HG03108 (cell line): ENCODE results near the gene CRYAA.
"Not testable (repeated sequence)": the region's sequence is repeated elsewhere in the genome, so short reads cannot be mapped to it uniquely, and the experiment has no call there.

Source experiments
- ATAC-seq: cut with Tn5 transposase; IDR thresholded peaks from one replicate; pipeline ENCODE4 v1.9.1; 2021; ENCODE audit warnings: moderate library complexity; ENCODE audit not compliant: unreplicated experiment

The CRYAA gene

DNA sequence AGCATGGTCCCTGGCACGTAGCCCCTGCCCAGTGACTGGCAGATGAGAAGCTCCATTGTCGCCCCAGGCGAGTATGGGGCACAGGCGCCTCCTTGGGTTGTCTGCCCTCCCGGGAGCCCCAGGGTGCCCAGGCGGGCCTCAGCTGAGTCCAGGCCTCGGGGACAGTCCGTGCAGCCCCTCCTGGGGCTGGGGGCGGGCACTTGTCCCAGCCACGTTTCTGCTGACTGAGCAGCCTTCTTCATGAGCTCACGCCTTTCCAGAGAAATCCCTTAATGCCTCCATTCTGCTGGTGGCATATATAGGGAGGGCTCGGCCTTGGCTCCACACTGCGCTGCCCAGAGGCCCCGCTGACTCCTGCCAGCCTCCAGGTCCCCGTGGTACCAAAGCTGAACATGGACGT, at the start of gene CRYAA:
Gene CRYAA (plus strand): TSS at position 301 of the 400 bp plus-strand sequence. CDS start 92 bp downstream, at position 393.
- not testable (repeated sequence) for ATAC-seq

DNA sequence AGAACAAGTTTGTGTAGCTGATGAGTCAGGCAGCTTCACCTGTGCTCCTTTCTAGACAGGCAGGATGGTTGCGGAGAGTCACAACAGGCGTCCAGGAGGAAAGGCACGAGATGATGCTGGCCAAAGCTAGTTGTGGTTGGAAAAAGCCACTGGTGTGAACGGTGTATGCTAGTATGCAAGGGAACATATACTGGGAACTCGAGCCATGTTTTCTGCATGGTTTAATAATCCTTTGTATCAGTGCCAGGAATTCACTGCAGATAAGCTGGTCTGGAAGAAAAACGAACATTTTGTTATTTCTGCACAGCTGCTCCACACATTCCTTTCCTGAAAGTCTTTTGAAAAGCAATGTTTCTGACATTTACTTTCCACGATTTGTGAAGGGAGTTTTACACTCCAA, 38.7 kb upstream of the CRYAA start:
- not testable (repeated sequence) for ATAC-seq

DNA sequence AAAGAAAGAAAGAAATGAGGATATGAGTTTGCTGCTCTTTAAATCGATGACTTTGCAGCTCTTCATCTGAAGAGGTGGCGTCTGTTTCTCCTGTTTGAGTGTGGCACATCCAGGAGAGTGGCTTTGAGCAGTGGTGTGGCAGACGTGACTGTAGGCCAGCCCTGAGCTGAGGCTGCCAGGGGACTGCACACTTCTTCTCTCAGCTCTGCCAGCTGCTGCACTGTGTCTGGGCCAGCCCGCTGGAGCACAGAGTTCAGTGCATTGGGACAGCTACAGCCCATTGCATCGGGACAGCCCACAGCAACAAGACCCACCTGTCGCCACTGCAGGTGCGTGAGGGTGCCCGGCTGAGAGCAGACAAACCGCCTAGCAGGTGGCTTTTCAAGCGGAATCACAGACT, 34.3 kb upstream of the CRYAA start:
- ATAC-seq, result not testable (repeated sequence)

GRCh38 chr21:43138944-43139343, 29.9 kb upstream of the CRYAA start:
- ATAC-seq, result not testable (repeated sequence)

DNA sequence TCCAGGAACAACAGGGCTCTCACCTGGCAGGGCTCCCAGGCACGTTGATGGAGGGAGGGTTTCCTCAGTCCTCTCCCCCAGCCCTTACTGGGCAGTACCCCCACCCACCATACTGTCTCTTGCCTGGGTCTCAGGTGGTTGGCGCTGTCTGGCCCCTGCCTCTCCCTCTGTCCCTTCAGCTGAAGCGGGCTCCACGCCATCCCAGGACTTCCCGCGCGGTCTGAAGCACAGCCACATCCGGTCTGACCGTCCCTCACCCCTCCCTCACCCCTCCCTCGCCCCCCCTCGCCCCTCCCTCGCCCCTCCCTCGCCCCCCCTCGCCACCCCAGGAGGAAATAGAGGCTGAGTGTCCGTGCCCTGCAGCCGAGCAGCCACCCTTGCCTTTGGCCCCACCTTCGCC, 27.4 kb upstream of the CRYAA start:
- not testable (repeated sequence) for ATAC-seq

DNA sequence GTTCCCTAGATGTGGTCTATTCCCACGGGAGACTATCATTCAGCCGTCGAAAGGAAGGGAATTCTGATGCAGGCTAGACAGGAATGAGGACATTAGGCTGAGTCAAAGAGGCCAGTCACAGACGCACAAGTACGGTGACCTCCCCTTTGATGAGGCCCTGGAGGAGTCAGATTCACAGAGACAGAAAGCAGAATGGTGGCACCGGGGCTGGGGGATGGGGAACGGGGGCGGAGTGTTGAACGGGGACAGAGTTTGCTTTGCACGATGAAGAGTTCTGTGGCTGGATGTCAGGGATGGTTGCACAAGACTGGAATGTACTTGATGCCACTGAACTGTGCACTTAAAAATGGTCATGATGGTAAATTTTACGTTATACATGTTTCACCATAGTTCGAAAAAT, 22.2 kb upstream of the CRYAA start:
- not testable (repeated sequence) for ATAC-seq

DNA sequence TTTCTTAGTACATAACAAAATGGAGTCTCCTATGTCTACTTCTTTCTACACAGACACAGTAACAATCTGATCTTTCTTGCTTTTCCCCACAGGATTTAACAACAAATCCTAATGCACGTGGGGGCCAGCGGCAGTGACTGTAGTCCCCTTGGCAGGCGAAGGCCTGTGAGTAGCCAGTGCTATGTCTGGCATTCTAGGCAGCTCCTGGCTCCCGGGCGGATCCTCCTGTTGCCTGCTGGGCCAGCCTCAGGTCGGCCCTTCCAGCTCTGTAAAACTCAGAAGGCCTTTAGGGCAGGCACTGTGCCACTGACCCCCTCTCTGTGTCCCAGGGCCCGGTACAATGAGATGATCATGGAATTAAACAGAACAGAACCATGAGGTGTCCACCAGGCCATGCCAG, 20.8 kb upstream of the CRYAA start:
- ATAC-seq, result not testable (repeated sequence)

GRCh38 chr21:43149344-43149743, 19.5 kb upstream of the CRYAA start:
- not testable (repeated sequence) for ATAC-seq

- ATAC-seq, result not testable (repeated sequence)
These were observed 15.2 kb upstream of the CRYAA start for GRCh38 chr21:43153601-43154000.

DNA sequence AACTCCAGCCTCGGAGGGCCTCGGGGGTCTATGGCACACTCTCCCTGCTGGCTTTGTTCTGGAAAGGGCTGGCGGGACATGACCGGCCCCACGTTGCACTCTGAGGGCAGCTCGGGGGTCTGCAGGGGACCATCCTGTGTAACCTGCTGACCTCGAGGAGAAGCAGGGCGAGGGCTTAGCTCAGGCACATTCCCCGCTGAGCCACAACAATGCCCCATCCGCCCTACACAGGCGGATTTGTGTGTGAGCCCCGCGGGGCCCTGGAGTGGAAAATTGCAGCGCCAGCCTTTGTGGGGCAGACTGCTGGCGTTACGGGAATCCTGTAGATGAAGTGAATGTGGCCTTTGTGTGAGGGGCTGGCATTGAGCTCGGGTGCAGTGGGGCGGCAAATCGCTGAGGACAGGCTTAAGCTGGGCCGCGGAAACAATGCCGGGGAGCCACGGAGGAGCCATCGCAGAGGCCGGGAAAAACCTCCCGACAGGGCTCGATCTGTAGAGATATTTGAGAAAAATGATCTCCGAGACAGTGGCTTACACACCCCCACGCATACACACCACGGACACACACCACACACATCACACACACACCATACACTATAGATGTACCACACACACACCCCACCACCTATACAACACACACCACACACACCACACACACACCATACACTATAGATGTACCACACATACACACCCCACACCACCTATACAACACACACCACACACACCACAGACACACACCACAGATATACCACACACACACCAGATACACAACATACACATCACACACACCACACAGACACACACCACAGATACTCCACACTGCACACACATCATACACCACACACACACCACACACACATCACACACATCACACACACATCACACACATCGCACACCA, 9.3 kb upstream of the CRYAA start:
- not testable (repeated sequence) for ATAC-seq

DNA sequence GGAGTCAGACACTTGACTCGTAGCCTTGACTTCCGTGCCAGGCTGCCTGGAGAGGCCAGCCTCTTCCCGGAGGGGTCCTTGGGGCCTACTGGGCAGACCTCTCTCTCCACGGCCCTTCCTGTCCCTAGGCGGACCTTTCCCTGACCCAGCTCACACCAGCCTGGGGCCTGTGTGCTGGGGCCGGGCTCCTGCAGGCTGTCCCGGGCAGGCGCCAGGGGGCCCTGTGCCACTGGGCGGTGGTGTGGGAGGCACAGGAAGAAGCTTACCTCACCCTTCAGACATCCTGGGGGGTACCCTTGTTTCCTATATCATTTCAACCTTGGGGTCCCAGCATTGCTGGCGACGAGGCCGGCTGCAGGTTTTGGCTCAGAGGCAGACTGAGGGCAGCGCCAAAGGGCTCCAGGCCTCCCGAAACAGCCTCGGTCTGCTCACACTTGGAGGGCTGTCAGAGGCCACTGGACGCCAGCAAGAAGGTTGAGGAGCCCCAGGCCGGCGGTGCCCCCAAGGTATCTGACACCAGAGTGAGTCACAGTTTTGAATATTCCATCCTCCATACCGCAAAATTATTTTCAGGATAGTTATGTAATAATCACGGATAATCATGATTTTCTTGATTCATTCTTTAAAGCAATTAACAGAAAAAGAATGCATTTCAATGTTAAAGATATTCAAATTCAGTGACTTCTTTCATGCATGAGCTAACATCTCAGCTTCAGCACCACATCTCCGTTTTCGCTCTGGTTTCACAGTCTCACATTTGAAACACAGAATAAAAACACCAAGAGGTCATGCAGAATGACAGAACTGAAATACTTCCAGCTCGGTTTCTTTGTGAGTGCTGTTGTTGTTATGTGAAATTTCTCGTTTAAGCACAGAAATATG, 6.7 kb upstream of the CRYAA start:
- ATAC-seq, result not testable (repeated sequence)

DNA sequence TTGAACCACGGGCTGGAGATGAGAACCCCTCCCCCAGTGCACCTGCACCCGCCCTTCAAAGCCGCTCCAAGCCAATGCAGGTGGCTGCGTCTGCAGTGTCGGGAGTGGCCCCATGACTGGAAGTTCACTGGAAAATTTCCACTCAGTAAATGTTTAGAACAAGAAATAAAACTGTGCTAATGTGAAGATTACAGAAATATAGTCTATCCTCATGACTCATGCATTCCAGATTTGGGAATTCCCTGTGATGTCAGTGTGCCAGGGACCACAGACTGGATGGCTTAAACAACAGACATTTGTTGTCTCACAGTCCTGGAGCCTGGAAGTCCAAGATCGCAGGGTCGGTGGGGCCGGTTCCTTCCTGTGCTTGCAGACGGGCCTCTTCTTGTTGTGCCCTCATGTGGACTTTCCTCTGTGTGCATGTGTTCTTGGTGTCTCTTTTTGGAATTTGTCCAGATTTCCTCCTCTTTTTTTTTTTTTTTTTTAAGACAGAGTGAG, 6.1 kb upstream of the CRYAA start:
- not testable (repeated sequence) for ATAC-seq

GRCh38 chr21:43164823-43165222, 4.0 kb upstream of the CRYAA start:
- ATAC-seq, result not testable (repeated sequence)

GRCh38 chr21:43165734-43166133, 3.1 kb upstream of the CRYAA start:
- not testable (repeated sequence) for ATAC-seq

DNA sequence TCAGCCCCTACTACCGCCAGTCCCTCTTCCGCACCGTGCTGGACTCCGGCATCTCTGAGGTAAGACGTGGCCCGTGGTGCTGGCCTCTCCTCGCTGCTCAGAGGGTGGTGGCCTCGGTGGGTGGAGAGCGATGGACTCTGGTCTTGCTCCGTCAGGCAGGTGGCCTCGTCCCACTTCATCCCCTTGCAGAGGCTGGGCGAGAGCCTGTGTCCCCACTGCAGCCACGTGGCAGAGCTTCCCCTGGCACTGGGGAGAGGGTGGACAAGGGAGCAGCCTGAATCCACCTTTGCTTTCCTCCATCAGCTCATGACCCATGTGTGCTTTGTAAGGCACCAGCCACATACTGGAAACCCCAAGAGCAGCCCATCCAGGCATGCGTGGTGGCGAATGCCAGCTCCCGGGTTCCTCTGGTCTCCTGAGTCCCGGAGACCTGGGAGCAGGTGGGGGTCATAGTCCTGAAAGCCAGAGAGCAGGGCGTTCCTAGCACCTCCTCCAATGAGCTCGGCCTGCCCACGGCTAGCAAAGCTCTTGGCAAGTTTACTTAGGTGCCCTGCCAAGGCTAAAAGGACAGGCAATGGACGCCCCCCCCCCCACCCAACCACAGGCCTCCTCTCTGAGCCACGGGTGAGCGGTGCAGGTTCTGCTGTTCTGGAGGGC, 550 bp downstream of the CRYAA start:
- ATAC-seq, result not testable (repeated sequence)

GRCh38 chr21:43169891-43170290, 1.1 kb downstream of the CRYAA start:
- ATAC-seq, result not testable (repeated sequence)

DNA sequence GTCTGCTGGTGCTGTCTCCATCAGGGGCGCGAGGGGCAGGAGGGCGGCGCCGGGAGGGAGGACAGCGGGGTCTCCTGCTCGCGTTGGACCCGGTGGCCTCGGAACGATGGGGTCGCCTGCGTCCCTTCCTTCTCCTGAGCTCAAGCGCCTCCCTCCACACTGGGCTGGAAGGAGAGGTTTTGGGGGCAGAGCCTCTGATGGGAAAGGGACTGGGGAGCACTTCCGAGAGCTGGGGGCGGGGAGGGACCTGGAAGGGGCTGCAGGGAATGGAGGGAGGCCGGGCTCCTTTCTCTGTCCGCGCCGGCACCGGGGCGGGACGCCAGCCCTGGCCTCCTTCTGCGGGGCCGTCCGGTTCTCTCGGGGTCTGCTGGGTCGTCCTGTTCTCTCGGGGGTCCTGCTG, 4.0 kb downstream of the CRYAA start:
- not testable (repeated sequence) for ATAC-seq

GRCh38 chr21:43173438-43173837, 4.6 kb downstream of the CRYAA start:
- ATAC-seq, result not testable (repeated sequence)

DNA sequence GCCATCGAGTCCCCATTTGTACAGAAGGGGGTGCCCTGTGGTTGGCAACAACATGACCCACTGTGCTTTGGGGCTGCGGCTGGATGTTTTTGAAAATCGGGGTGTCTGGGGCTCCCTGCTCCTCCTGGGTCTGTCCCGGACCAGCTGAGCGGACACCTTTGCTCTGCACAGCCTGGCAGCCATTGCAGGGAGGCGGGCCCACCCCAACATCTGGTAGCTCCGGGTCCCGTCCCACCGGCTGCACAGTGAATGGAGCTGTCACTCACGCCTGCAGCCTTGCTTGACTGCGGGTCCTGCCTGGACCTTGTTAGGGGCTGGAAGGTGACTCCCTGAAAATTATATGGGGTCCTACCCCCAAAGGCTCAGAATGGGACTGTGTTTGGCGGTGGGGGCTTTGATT, 5.1 kb downstream of the CRYAA start:
- ATAC-seq, result not testable (repeated sequence)

DNA sequence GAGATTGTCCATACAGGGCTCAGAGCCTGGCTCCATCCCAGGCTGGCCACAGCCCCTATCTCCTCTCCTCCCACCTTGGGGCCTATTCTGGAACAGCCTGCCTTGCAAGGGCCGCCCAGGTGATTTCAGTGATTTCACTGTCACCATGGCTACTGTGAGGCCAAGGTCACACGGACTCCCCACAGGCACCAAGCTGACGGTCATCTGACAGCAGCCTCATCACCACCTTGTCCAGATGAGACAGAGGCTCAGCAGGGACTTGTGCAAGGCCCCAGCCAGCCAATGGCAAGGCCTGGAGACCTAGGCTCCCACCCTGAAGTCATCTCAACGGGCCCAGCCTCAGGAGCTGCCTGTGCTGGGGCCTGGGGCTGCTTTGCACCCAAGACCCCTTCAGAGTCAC, 6.2 kb downstream of the CRYAA start:
- ATAC-seq, result not testable (repeated sequence)

- not testable (repeated sequence) for ATAC-seq
These were observed 7.8 kb downstream of the CRYAA start for GRCh38 chr21:43176621-43177020.
